Activated CD8-positive, alpha-beta memory T cell treated with anti-CD3 and anti-CD28 coated beads, Interleukin-2, amount 50 U/mL, for 48 hours (primary cell): Measurements from ENCODE around the gene LMAN2.
A peak's percentile ranks its signal among the peaks of the same experiment; 100 is the strongest.
"Not testable (repeated sequence)": the region's sequence is repeated elsewhere in the genome, so short reads cannot be mapped to it uniquely, and the experiment has no call there.

Experiments used
- DNase-seq: peaks from one replicate; pipeline ENCODE4 v3.0.0-alpha.2; 2020

LMAN2 gene

DNA sequence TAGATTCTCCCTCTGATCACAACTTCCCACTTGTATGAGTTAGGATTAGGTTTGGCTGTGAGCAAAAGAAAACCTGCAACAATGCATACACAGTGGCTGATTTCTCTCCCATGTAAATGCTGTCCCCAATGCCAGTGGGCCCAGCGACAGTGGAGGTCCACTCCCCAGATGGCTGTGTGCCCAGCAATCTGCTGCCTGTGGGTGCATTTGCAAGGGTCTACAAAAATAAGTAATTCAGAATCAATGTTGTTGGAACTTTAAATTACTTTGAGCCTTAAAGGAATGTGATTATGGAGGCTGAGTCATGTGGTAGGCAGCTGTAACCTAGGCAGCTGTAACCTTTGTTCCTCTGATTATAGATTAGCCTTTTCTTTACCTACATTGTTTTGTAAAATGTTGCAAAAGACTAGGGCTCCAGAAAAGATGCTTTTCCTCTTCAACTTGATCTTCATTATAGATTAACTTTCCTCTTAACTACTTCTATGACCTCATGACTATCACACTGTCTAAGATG, 25.5 kb downstream of the LMAN2 start:
- DNase-seq, result no peak

DNA sequence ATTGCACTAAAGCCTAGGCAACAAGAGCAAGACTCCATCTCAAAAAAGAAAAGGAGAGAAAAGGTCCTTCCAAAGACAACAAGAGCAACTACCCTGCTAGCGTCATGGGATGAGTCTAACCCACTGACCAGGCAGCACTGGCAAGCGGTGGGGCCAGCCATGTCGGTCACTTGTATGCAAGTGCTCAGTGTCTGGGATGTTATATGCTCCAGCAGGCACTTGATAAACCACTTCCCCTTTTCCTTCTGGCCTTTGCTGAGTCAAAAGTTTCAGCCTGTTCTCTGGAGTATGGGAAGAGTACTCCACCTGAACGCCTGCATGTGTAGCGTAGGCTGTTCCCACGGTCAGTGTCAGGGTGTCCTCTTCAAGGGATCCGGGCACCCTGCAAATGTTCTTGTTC, 30.6 kb downstream of the LMAN2 start:
- DNase-seq, result no peak

DNA sequence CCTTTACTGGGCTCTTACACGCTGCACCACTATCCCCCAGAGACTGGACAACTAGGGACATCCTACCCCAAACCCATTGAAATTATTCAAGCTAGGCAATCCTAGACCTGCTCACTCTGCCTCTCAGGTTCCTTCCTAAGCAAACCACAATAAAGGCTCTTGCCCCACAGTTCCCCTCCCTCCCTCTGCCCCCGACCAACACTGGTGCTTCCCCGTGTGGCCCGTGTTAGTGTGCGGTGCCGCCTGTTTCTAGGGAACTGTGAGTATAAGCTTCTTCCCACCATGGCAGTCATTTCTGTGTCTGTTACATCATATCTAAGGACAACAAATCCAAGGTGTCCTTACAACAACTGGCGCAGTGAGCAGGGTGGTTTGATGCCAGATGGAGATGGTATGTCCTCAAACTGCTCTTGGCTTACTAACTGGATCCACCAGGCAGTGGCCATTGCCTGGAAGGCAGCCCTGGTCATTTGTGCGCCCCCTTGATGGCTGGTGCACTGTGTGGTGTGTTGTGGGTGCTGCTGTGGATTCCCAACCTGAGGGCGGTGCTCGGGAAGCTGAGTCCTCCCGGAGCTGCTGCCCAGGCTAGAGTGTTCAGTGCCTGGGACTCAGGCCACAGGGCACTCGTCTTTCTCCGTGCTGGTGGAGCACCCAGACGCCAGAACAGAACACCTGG, 31.4 kb downstream of the LMAN2 start:
- DNase-seq, result no peak

DNA sequence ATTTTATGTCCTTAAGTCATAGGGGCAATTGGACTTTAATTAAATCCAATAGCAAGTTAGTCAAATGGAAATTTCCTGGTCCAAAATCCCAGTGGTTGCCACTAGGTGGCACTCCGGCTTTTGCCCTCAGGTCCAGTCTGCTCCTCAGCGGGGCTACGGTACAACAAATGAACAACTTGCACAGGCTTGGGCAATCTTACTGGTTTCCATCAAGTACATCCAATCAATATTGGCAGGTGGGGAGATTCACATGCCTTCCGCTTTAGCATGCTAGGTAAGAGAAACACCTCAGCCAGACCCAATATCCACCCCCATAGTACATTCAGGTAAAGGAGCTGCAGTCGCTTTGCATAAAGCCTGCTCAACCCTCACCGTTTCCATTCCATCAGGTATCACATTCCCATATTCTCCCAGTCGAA, 33.5 kb downstream of the LMAN2 start:
- DNase-seq, result peak; percentile 83

DNA sequence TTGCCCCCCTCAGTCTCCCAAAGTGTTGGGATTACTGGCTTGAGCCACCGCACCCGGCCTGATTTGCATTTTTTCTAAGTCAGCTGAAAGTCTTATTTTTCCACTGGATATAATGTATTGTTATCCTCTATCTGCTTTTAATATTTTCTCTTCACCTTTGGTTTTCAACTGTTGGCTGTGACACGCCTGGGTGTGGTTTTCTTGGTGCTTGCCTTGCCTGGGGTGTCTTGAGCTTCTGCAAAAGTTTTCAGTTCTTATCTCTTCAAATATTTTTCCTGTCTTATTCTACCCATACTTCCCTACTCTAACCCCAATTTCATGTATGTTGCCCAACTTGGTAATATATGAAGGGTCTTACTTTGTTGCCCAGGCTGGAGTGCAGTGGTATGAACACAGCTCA, 35.5 kb downstream of the LMAN2 start:
- DNase-seq, result no peak

DNA sequence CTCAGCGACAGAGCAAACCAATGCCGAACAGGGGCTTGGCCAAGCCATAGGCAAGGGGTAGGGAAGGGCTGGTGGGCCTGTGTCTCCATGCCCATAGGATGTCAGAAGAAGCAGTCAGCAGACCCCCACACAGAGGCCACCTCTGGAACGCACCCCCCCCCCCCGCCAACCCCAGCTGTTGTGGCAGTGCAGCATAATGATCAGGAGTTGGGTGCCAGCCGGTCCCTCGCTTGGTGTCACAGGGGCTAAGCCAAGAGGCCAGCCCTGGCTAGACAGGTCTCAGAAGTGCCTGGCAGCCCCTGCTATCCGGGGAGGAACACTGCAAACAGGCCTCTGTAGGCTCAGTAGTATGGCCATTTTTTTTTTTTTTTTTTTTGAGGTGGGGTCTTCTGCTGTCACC, 36.1 kb downstream of the LMAN2 start:
- DNase-seq, result no peak

DNA sequence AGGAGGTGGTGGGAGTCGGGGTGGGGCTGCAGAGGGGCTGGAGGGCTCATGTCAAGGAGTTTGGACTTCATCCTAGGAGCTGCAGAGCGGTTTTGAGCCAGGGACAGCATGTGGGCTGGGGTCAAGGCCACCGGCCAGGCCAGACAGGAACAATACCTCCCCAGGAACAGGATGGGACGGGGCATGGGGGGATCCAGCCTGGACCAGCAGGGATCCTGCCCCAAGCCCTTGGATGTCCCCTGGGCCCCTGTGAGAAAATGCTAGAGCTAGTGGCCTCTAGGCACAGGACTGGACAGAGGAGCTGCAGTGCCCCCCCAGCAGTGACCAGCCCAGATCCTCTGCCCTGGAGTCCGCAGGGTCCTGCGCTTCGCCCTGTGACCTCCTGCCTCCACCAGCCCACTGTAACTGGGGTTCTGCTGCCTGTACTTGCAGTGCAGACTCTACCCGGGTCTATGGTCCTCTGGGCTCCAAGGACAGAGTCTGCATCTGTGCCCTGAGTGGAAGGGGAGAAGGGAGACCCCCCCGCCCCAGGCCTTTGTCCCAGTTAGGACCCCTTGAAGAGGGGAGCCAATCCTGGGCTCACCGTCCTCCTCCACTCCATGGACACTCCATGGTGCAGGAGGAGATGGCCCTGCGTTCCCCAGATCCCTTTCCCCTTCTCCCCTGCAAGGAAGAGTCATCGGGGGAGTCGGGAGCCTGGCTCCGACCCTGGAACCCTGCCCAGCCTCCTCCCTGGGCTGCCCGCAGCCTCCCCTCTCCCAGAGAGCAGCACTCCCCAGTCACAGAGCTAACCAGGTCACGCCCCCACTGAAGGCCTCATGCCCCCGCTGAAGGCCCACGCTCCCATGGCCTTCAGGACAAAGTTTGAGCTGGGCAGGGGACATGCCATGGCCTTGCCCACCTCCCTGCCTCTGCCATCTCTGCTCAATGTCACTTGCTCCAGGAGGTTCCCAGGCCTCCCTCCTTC, 36.8 kb downstream of the LMAN2 start:
- no peak for DNase-seq

DNA sequence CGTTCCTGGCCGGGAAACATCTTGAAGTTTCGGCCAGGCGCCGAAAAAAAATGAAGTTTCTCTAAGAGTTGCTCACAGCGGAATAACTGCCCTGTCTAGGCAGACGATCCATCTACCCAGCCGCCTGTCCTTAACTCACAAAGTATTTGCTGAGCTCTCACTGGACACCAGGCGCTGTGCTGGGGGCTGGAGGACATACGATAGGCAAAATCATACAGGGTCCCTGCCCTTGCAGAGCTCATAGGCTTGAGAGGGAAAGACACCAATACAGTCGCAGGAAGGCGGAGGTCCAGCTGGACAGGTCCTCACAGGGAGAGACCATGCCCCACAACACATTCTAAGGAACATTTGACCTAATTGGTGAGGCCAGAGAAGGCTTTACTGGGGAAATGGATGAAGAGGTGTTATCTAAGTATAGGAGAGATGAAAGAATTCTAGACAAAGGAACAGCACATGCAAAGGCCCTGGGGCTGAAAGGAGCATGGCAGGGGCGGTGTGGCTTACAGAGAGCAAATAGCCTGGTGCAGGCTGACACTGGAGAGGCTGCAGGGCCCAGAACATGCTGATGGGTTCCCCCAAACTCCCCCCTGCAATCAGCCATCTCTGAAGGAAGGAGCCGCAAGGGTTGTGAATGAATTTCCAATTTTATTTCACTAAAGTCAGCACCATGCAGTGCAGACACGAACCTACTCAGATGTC, 37.8 kb downstream of the LMAN2 start:
- DNase-seq, result no peak

DNA sequence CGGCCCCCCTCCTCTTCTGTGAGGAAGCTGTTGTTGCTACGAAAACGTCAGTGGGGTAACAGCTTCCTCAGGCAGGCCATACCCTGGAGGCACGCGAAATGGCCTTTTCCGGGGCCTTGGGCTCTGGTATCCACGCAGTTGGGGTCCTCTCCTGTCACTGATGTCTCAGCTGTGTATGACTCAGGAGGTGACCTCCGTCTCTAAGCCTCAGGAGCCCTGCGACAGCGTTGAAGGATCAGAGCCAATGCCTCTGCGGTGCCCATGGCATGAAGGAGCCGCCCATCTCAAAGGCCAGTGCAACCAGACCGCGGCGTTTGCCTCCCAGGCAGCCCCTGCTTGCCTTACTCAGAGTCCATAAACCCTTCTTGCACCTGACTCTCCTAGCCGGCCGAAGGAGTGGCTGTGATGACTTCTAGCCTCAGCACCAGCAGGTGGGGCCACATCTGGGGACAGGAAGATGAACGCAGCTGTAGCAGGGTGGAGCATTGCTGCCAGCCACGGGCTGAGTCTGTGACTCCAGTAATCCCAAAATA, 38.8 kb downstream of the LMAN2 start:
- DNase-seq, result peak; percentile 79

DNA sequence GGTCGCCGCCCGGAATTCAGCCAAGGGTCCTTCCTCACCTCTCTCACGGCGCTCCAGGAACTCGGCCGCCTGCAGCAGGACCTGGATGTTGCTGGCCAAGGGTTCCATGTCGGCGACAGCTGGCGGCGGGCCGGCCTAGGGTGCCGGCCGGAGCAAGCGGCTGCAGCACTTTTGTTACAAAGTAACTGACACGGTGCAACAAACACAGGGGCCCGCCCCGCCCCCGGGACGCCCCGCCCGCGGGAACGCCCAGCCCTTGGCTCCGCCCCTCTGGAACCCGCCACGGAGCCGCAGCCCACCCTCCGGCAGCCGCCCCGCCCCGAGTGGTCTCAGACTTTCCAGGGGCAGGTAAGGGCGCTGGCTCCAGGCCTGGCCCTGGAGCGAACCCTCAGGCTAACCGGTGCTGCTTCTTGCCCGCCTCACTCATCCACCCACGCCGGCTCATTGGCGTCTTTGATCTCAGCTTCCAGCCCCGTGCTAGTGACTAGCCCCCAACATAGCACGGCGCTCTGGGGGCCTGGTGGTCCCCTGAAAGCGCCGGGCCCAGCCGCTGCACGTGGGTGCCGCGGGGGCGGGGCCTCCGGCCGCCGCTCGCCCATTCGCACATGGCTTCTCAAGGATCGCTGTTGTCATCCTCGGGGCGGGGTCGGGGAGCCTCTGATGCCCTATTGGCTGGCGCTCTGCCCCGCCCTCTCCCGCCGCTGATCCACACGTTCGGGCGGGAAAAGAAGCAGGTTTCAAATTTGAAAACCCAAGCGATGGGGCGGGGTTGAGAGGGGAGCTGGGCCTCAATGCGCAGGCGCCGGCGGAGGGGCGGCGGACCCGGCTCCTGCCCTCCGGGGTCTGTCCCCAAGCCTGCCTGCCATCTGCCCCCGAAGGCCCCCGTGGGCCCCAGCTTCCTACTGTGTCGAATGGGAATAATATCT, 39.5 kb downstream of the LMAN2 start, which contains the start of gene MXD3:
Gene MXD3, minus strand, starts transcription at position 176 of the 926 bp plus-strand sequence. Its CDS starts 68 bp downstream, at position 108.
- peak; percentile 98 for DNase-seq

DNA sequence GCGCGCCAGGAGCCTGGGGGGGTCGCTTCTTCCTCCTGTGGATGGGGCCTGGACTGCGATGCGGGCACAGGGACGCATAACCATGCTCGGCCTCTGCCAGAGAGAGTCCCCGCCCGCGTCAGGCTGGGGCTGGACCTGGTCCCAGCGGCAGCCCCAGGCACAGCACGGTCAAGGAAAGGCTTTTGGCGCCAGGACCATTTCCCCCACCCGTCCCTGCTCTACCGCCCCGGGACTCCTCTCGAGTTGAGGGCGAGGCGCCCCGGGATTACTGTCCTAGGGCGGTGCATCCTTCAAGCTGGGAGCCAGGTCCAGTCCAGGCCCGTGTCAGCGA, 40.1 kb downstream of the LMAN2 start:
- no peak for DNase-seq

DNA sequence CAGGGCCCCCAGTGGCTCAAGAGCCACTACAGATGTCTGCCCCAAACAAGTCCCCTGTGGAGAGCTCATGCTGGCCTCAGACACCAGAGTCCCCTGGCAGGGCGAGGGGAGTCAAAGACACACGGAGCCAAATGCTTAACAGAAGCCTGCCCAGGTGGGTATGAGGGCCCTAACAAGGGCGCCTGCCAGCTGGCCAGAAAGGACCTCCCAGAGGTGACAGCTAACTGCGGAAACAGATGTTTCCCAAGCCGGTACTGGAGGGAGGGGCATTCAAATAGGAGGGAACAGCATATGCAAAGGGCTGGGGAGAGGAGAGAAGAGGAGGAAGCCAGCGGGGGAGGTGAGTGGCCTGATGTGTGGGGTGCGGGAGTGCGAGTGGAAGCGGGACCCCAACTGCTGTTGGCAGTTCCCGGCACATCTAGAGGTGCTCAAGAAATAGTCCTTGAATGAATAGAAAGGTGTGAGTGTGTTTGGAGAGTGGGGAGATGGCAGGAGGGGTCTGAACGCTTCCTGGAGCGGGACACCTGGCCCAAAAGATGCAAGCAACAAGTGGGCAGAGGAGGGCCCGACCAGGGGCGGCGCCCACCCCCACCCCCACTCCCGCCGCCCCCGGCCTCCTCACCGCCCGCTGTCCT, 40.6 kb downstream of the LMAN2 start:
- no peak for DNase-seq

DNA sequence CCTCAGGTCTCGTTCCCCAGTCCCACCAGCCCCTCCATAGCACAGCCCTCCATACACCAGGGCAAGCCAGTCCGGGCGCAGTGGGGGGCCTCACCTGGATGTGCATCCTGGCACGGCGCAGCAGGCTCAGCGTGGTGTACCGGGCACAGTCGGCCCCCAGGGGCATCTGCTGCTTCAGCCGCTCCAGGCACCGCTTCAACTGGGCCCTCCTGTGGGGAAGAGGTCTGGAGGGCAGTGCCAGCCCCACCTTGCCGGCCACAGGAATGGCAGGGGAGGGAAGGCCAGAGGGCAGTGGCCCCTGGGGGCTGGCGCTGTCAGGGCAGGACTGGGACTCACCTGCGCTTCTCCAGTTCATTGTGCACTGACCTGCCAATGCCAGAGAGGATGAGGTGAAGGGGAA, 41.1 kb downstream of the LMAN2 start:
- no peak for DNase-seq

DNA sequence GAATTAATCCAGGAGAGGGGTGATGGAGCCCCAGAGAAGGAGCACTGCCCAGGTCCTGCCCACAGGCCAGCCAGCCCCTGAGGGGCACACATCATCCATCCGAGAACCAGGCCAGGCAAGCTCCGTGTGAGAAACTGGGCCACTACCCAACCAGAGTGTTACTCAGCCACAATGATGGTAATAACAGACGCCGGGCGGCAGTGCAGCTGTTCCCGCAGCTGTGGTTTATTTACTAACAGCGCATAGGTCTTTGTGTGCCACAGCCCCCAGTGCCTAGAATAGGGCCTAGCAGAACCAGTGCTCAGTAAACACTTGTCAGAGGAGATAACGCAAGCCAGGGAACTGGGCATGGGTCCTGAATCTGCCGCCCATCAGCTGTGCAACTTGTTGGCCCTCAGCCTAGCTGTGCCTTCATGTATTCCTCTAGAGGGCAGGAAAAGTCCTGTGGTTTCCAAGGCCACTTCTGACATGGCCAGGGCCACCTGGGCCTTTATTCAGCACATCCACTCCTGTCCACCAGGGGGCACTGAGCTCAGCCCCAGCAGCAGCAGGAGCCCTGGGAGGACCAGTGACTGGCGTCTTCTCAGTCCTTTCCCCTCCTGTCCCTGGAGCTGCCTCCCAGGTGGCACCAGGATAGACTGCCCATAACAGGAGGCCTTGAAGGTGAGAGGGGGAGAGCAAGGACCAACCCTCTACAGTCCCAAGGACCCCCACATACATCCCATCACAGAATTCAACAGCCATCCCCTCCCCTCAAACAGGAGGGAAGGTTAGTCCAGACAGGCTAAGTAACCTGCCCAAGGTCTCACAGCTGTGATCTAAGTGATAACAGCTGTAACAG, 41.9 kb downstream of the LMAN2 start:
- DNase-seq, result peak; percentile 85

DNA sequence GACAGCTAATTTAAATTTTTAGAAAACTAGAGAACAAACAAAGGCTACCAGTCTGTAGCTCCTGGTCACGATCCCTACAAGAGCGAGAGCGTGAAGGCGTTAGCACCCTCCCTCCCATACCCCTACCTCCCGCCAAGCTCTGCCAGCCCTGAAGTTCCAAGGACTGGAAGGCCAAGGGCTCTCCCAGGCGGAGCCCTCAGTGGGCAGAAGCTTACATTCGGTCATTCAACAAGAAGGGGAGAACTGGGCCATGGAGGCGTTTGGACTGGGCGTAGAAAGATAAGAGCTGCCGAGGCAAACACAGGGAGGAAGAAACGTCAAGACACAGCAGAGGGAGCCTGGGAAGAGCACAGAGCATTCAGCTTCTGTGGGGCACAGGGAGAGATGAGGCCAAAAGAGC, 42.7 kb downstream of the LMAN2 start:
- no peak for DNase-seq

DNA sequence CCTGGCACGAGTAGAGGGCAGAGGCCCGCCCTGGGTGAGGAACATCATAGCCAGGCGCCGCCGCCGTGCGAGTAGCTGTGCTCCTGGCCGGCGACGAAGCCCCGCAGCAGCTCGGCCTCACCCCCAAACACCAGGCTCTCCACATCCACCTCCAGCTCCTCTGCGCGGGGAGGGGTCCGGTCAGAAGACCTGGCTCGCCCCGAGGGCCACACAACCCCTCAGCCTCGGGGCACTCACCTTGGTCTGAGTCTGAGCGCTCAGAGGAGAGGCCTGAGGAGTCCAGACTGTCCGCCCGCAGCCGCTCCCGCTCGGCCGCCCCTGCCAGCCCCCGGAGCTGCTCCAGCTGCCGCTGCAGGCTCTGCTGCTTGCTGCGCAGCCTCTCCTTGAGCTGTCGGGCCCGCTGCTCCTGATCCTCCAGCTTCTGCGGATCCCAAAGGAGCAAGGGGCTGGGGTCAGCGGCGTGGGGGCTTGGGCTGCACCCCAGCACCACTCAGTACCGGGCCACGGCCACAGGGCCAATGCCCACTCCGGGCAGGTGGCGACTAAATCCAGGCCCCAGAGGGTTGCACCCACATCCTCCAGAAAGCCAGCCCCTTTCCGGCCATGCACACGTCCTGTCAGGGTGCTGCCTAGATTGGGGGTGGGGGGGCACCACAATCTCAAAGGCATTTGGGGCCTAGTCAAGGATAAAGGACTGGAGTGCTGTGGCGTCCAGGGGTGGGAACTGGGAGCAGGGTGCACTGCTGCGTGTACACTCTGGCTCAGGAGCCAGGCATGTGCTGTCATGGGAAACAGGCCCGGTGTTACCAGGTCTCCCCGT, 43.7 kb downstream of the LMAN2 start:
- no peak for DNase-seq

DNA sequence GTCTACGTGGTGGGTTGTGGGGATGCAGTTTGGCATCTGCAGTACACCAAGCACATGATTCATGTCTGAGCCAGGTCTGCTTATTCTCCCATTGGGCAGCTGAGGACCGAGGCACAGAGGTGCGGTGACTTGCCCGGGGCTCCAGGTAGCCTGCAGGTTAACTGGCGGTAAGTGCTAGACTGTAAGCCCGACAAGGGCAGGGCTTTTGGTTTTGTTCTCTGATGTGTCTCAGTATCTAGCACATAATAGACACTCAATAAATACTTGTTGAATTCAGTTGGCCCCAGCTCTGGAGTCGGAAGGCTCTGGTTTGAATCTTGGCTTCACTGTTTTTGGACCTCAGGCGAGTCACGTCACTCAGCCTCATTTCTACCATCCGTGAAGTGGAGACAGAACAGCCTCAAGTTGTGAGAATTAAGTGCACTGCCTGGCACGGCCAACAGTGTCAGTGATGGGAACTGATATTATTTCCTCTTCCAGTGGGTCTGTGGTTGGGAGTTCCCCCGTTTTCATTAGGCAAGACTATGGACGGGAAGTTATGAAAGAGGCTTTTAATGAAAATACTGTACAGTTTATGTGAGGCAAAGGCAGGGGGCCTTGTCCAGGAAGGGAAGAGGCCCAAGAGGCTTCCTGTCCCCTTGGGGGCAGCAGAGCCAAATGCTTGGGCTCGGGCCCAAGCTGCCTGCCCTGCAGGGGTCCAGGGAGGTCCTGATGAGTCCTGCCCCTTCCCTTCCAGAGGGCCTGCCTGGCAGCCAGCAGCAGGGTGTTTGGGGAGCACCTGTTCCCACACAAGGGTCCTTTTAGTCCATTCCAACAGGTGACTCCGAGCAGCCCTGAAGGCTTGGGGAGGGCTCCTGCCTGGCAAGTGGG, 44.6 kb downstream of the LMAN2 start:
- no peak for DNase-seq

DNA sequence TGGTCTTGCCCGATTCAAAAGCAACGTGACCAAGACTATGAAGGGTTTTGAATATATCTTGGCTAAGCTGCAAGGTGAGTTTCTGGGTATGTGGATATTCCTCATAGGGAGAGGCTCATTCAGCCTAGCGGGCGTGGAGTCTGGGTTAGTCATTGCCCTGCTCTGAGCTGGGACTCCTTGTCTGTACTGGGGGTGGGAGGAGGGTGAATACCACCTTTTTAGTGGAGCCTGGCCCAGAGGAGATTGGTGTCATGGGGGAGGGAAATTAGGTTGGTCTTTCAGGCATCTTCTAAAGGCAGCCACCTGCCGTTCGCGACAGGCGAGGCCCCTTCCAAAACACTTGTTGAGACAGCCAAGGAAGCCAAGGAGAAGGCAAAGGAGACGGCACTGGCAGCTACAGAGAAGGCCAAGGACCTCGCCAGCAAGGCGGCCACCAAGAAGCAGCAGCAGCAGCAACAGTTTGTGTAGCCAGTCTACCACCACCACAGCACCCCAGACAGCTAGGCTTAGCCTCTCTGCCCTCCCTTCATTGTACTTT, 45.3 kb downstream of the LMAN2 start:
- not testable (repeated sequence) for DNase-seq
